HuH-7 (cell line): ENCODE measurements around the gene RNF175.
A peak's percentile ranks its signal among the peaks of the same experiment; 100 is the strongest.

ENCODE experiments used
- DNase-seq: peaks from one replicate; pipeline ENCODE4 v3.0.0; 2011; ENCODE audit warnings: low spot score

The RNF175 gene

GRCh38 chr4:153748378-153748777 is 11.4 kb downstream of the RNF175 start:
- no peak for DNase-seq

- no peak for DNase-seq
These were observed 12.3 kb downstream of the RNF175 start for GRCh38 chr4:153747406-153747955.

GRCh38 chr4:153745651-153746050 is 14.2 kb downstream of the RNF175 start:
- no peak for DNase-seq

GRCh38 chr4:153741541-153741940 is 18.3 kb downstream of the RNF175 start:
- DNase-seq, result no peak

- no peak for DNase-seq
These were observed 23.8 kb downstream of the RNF175 start for GRCh38 chr4:153735906-153736461.

- no peak for DNase-seq
These were observed 25.9 kb downstream of the RNF175 start for GRCh38 chr4:153733751-153734448.

- no peak for DNase-seq
These were observed 28.6 kb downstream of the RNF175 start for GRCh38 chr4:153731239-153731638.

- no peak for DNase-seq
These were observed 29.9 kb downstream of the RNF175 start for GRCh38 chr4:153729895-153730294.

- DNase-seq, result no peak
These were observed 31.2 kb downstream of the RNF175 start for GRCh38 chr4:153728660-153729059.

GRCh38 chr4:153728151-153728550 is 31.7 kb downstream of the RNF175 start:
- no peak for DNase-seq

- DNase-seq, result no peak
These were observed 34.0 kb downstream of the RNF175 start for GRCh38 chr4:153725831-153726154.

- DNase-seq, result no peak
These were observed 34.5 kb downstream of the RNF175 start for GRCh38 chr4:153725136-153725830.

GRCh38 chr4:153724606-153725005 is 35.2 kb downstream of the RNF175 start:
- DNase-seq, result no peak

- DNase-seq, result no peak
These were observed 37.8 kb downstream of the RNF175 start for GRCh38 chr4:153722036-153722435.

- DNase-seq, result no peak
These were observed 45.8 kb downstream of the RNF175 start for GRCh38 chr4:153713866-153714646.

- no peak for DNase-seq
These were observed 49.1 kb downstream of the RNF175 start for GRCh38 chr4:153710681-153711080.

- no peak for DNase-seq
These were observed 53.3 kb downstream of the RNF175 start for GRCh38 chr4:153706519-153706918.

- no peak for DNase-seq
These were observed 53.9 kb downstream of the RNF175 start for GRCh38 chr4:153705743-153706468.

GRCh38 chr4:153704522-153704921 is 55.3 kb downstream of the RNF175 start:
- no peak for DNase-seq

- no peak for DNase-seq
These were observed 74.9 kb downstream of the RNF175 start for GRCh38 chr4:153684971-153685371.

- DNase-seq, result peak; percentile 45
These were observed 75.4 kb downstream of the RNF175 start, which contains the start of gene TLR2 for GRCh38 chr4:153684182-153684970. Gene TLR2 (plus strand): TSS chr4:153684280. CDS start chr4:153702908, 18,628 bp downstream.
